Measurements from ENCODE around the gene SETBP1. TPM values are rescaled to one million over a fixed set of nuclear protein-coding genes. Genes with fewer than 3 reads are reported as not detected.

The SETBP1 gene
- total RNA-seq, 3 donors from 2014 or later = 15.0 to 97.2 (median 17.8) TPM

- no peak for TF ChIP-seq CTCF (IDR thresholded peaks at IDR 0.05)
- no peaks in the 10 kb centered on the region for H3K36me3 ChIP-seq (ENCODE audit: low read depth)
- intact Hi-C loops (cut with DNase I, micrococcal nuclease) = no loop called here
- no peaks in the 10 kb centered on the region for H3K4me1 ChIP-seq (ENCODE audit: low read depth)
- no peak for ATAC-seq
- no peak overlapping the region for H3K4me3 ChIP-seq
- no peak for DNase-seq
- H3K9me3 ChIP-seq = no peaks in the 10 kb centered on the region
Observed at GRCh38 chr18:44848644-44849335, 168.1 kb downstream of the SETBP1 start.

- no peaks in the 10 kb centered on the region for H3K9me3 ChIP-seq
Observed at GRCh38 chr18:44849361-44849760, 168.7 kb downstream of the SETBP1 start.

GRCh38 chr18:44850001-44850400, 169.3 kb downstream of the SETBP1 start:
- DNase-seq (no peak), ATAC-seq (no peak)
- H3K4me3 ChIP-seq = no peak overlapping the region
- intact Hi-C loops (cut with DNase I, micrococcal nuclease) = no loop called here
- H3K9me3 ChIP-seq = no peaks in the 10 kb centered on the region
- H3K4me1 ChIP-seq (ENCODE audit: low read depth) = no peaks in the 10 kb centered on the region
- H3K36me3 ChIP-seq (ENCODE audit: low read depth) = no peaks in the 10 kb centered on the region
- TF ChIP-seq CTCF (IDR thresholded peaks at IDR 0.05) = no peak

More at GRCh38 chr18:44849361-44849760, 168.7 kb downstream of the SETBP1 start:
- no peaks in the 10 kb centered on the region for H3K4me1 ChIP-seq (ENCODE audit: low read depth)
- no peak for TF ChIP-seq CTCF (IDR thresholded peaks at IDR 0.05)
- H3K36me3 ChIP-seq (ENCODE audit: low read depth) = no peaks in the 10 kb centered on the region
- intact Hi-C loops (cut with DNase I, micrococcal nuclease) = no loop called here
- DNase-seq = no peak
- no peak overlapping the region for H3K4me3 ChIP-seq
- ATAC-seq = no peak

DNA sequence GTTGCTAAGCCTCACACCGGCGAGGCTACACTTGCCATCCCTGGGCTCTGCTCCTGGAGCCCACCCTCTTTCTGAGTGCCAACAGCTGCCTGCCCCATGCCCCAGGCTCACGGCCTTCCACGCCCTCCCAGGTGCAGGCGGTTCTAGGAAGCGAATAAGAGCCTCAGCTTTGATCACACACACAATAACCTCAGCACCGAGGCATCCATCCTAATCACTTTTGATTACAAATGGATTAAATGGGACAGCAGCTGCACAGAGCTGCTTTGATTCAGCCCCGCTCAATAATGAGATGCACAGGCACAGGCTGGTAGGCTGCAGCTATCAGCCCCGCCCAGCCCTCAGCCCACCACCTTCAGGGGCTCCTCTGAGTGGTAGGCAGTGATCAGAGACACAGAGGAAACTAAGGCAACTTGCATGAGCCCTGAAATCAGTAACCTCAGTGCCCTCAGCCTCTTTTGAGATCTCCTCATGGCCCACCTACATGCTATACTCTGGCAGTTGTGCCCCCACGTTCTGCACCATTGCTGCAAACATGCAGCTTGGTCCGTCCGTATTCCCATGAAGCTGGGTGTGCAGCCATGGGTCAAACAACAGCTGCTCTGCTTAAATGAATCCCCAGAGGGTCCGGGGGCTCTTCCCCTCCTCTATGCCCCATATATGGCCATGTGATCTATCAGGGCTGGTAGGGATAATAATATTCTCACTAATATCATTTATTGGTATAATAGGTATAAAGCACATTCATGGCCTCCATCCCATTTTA, 171.4 kb downstream of the SETBP1 start:
- no peak for ATAC-seq
- Histone ChIP-seq H3K4me1 (ENCODE audit: low read depth) (no peaks in the 10 kb centered on the region), H3K36me3 (ENCODE audit: low read depth) (no peaks in the 10 kb centered on the region), H3K9me3 (no peaks in the 10 kb centered on the region), H3K4me3 (no peak overlapping the region)
- no peak for DNase-seq
- intact Hi-C loops (cut with DNase I, micrococcal nuclease) = no loop called here
- TF ChIP-seq CTCF (IDR thresholded peaks at IDR 0.05) = no peak

GRCh38 chr18:44852818-44853217, 172.1 kb downstream of the SETBP1 start:
- Histone ChIP-seq H3K4me1 (ENCODE audit: low read depth) (no peaks in the 10 kb centered on the region), H3K4me3 (no peak overlapping the region), H3K36me3 (ENCODE audit: low read depth) (no peaks in the 10 kb centered on the region), H3K9me3 (no peaks in the 10 kb centered on the region)
- DNase-seq = no peak
- intact Hi-C loops (cut with DNase I, micrococcal nuclease) = no loop called here
- ATAC-seq = no peak
- no peak for TF ChIP-seq CTCF (IDR thresholded peaks at IDR 0.05)

All from mucosa of descending colon (tissue), 3 donors.